GM21529 (cell line): ENCODE data around the gene GNB5.
A peak's percentile ranks its signal among the peaks of the same experiment; 100 is the strongest.

ENCODE experiments used
- ATAC-seq: cut with Tn5 transposase; IDR thresholded peaks from one replicate; pipeline ENCODE4 v1.9.1; 2021; ENCODE audit not compliant: unreplicated experiment

The GNB5 gene

GRCh38 chr15:52115598-52116427, 75.4 kb downstream of the GNB5 start:
- ATAC-seq = no peak

- no peak for ATAC-seq
These were observed 76.7 kb downstream of the GNB5 start for GRCh38 chr15:52114261-52115055.

GRCh38 chr15:52113708-52114107, 77.5 kb downstream of the GNB5 start:
- ATAC-seq = no peak

- ATAC-seq = no peak
These were observed 78.0 kb downstream of the GNB5 start for GRCh38 chr15:52113235-52113634.

GRCh38 chr15:52112203-52112750, 78.9 kb downstream of the GNB5 start:
- no peak for ATAC-seq

- no peak for ATAC-seq
These were observed 79.5 kb downstream of the GNB5 start for GRCh38 chr15:52111517-52112202.

GRCh38 chr15:52109559-52110451, 81.4 kb downstream of the GNB5 start:
- ATAC-seq = peak; percentile 55

GRCh38 chr15:52107238-52107637, 84.0 kb downstream of the GNB5 start:
- ATAC-seq = no peak

- no peak for ATAC-seq
These were observed 84.6 kb downstream of the GNB5 start for GRCh38 chr15:52106641-52107040.

GRCh38 chr15:52105846-52106245, 85.3 kb downstream of the GNB5 start:
- no peak for ATAC-seq

- ATAC-seq = peak; percentile 30
These were observed 86.6 kb downstream of the GNB5 start for GRCh38 chr15:52104532-52105004.

- peak; percentile 81 for ATAC-seq
These were observed 87.7 kb downstream of the GNB5 start for GRCh38 chr15:52103217-52104207.

- ATAC-seq = no peak
These were observed 88.7 kb downstream of the GNB5 start for GRCh38 chr15:52102463-52102862.

- peak; percentile 42 for ATAC-seq
These were observed 89.5 kb downstream of the GNB5 start for GRCh38 chr15:52101542-52102323.

GRCh38 chr15:52100807-52101442, 90.3 kb downstream of the GNB5 start:
- ATAC-seq = no peak

GRCh38 chr15:52099651-52100272, 91.4 kb downstream of the GNB5 start:
- no peak for ATAC-seq

- ATAC-seq = no peak
These were observed 92.9 kb downstream of the GNB5 start for GRCh38 chr15:52098323-52098722.
